Measurements from ENCODE around the gene PDE1C.

- TF ChIP-seq CTCF (conservative IDR thresholded peaks at IDR 0.05; ENCODE audit: low read depth, low read length) (no peak), POLR2A (IDR thresholded peaks at IDR 0.05; ENCODE audit: low read depth, low read length) (no peak), MAZ (IDR thresholded peaks at IDR 0.05; ENCODE audit: borderline replicate concordance, low read depth, low read length) (no peak), SMC3 (IDR thresholded peaks at IDR 0.05; ENCODE audit: low read depth, low read length) (no peak), CHD1 (IDR thresholded peaks at IDR 0.05; ENCODE audit: low read depth, low read length) (no peak), ELK1 (IDR thresholded peaks at IDR 0.05; ENCODE audit: borderline replicate concordance, low read depth, low read length) (no peak)
These were observed 18.3 kb upstream of the PDE1C start for GRCh38 chr7:32088451-32088881.

All from IMR-90 (cell line).